Activated T-helper 9 cell treated with anti-CD3 and anti-CD28 coated beads, Interleukin-2, amount 50 U/mL, for 16 hours (primary cell): ENCODE measurements around the gene PPP1R3E.

Source experiments
- DNase-seq: peaks from one replicate; pipeline ENCODE4 v3.0.0-alpha.2; 2020; ENCODE audit warnings: low read depth

The PPP1R3E gene

DNA sequence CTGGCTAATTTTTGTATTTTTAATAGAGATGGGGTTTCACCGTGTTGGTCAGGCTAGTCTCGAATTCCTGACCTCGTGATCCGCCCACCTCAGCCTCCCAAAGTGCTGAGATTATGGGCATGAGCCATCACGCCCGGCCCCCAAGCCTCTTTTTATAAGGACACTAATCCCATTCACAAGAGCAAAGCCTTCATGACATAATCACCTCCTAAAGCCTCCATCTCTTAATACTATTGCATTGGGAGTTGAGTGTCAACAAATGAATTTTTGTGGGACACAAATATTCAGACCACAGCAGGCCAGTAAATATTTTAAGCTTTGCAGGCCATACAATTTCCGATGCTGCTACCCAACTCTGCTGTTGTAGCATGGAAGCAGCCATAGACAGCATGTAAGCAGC is 54.1 kb downstream of the PPP1R3E start:
- no peak for DNase-seq
